Fibroblast of skin of left biceps (primary cell): ENCODE measurements around the gene NISCH.

Experiments used
- DNase-seq, 2 experiments: peaks; one replicate each; pipeline ENCODE4 v3.0.0-alpha.2; 2013; ENCODE audit warnings: low read depth in 2 of 2

NISCH gene

GRCh38 chr3:52435246-52436101, 19.9 kb upstream of the NISCH start:
- DNase-seq, result no peak

- no peak for DNase-seq
Observed at GRCh38 chr3:52436500-52437149, 18.8 kb upstream of the NISCH start.

GRCh38 chr3:52437326-52438103, 17.9 kb upstream of the NISCH start:
- DNase-seq, result no peak

GRCh38 chr3:52438104-52438376, 17.4 kb upstream of the NISCH start:
- no peak for DNase-seq

- DNase-seq, result no peak
Observed at GRCh38 chr3:52438579-52439425, 16.6 kb upstream of the NISCH start.

GRCh38 chr3:52439426-52440248, 15.8 kb upstream of the NISCH start:
- no peak for DNase-seq

GRCh38 chr3:52440249-52440551, 15.2 kb upstream of the NISCH start:
- no peak for DNase-seq

GRCh38 chr3:52440671-52441070, 14.7 kb upstream of the NISCH start:
- DNase-seq, result no peak

- DNase-seq, result no peak
Observed at GRCh38 chr3:52441091-52441771, 14.2 kb upstream of the NISCH start.

- DNase-seq, result no peak
Observed at GRCh38 chr3:52441772-52442332, 13.6 kb upstream of the NISCH start.

- DNase-seq, result no peak
Observed at GRCh38 chr3:52442409-52443267, 12.8 kb upstream of the NISCH start.

GRCh38 chr3:52443268-52443610, 12.2 kb upstream of the NISCH start:
- DNase-seq, result no peak

GRCh38 chr3:52443791-52444687, 11.4 kb upstream of the NISCH start:
- no peak for DNase-seq

- DNase-seq, result no peak
Observed at GRCh38 chr3:52444860-52445793, 10.3 kb upstream of the NISCH start, which contains the start of gene SEMA3G. SEMA3G (minus strand) TSS chr3:52445103; CDS start chr3:52445027, 76 bp downstream.

GRCh38 chr3:52446042-52446441, 9.4 kb upstream of the NISCH start:
- no peak for DNase-seq

- no peak for DNase-seq
Observed at GRCh38 chr3:52446631-52447511, 8.5 kb upstream of the NISCH start.
